Transverse colon (tissue), 4 donors: ENCODE measurements around the gene MYO5B. TPM values are rescaled to one million over a fixed set of nuclear protein-coding genes. Genes with fewer than 3 reads are reported as not detected.
"Not testable (repeated sequence)": the region's sequence is repeated elsewhere in the genome, so short reads cannot be mapped to it uniquely, and the experiment has no call there.

Source experiments
- DNase-seq: peaks from one replicate; pipeline ENCODE4 v3.0.0-alpha.2; 2019
- H3K27ac ChIP-seq, 4 donors: fragments of 200-600 bp; sonication (generic); 2 replicates each; pipeline ENCODE4 v1.5.1; 2016 to 2018; ENCODE audit warnings: inconsistent platforms in 4 of 4
- H3K27me3 ChIP-seq: fragments of 200-600 bp; sonication (generic); 2 replicates; pipeline ENCODE4 v1.5.1; 2017; ENCODE audit warnings: inconsistent platforms
- H3K36me3 ChIP-seq, 4 donors: fragments of 200-600 bp; sonication (generic); 2 replicates each; pipeline ENCODE4 v1.5.1; 2017 to 2019; ENCODE audit warnings: inconsistent platforms in 4 of 4
- H3K4me1 ChIP-seq, 4 donors: fragments of 200-600 bp; sonication (generic); 2 replicates each; pipeline ENCODE4 v1.5.1; 2017 to 2020; ENCODE audit warnings: inconsistent platforms in 4 of 4
- H3K4me3 ChIP-seq, 4 donors: fragments of 200-600 bp; sonication (generic); 1 replicate in 1 of 4; 2 replicates in 3 of 4; pipeline versions ENCODE4 v1.5.1 to v1.6.1; 2017 to 2019; ENCODE audit warnings: inconsistent platforms in 4 of 4
- H3K9me3 ChIP-seq, 2 donors: fragments of 200-600 bp; sonication (generic); 2 replicates each; pipeline ENCODE4 v1.5.1; 2017 to 2019; ENCODE audit warnings: inconsistent platforms in 2 of 2
- CTCF ChIP-seq, 5 experiments: fragments of 200-600 bp in 3 of 5; fragments of 450-650 bp in 2 of 5; sonication (generic) in 3 of 5; IDR thresholded peaks; 1 replicate in 2 of 5; 2 replicates in 3 of 5; pipeline ENCODE4 v1.5.1; 2016 to 2017; ENCODE audit warnings: antibody characterized with exemption in 5 of 5, inconsistent platforms in 3 of 5, mild to moderate bottlenecking in 2 of 5, moderate library complexity in 1 of 5
- EP300 ChIP-seq: sonication (generic); formaldehyde crosslinking; IDR thresholded peaks from one replicate; pipeline ENCODE4 v1.6.1; 2017; ENCODE audit warnings: antibody characterized with exemption, low read depth
- POLR2A ChIP-seq: fragments of 450-650 bp; IDR thresholded peaks from one replicate; pipeline ENCODE4 v1.6.1; 2016; ENCODE audit warnings: antibody characterized with exemption, mild to moderate bottlenecking, moderate library complexity
- POLR2AphosphoS5 ChIP-seq, 3 donors: sonication (generic); formaldehyde crosslinking; IDR thresholded peaks; one replicate each; pipeline ENCODE4 v1.6.1; 2016; ENCODE audit warnings: antibody characterized with exemption in 3 of 3
- WGBS, 2 donors: methylation state at CpG; one replicate each; pipeline ENCODE4 v1.1.5; 2018; ENCODE audit warnings: low coverage in 1 of 2; 5-methylcytosine and 5-hydroxymethylcytosine counted together
- in situ Hi-C, 4 donors: fragments of 200-750 bp; cut with MboI; loops; one replicate each; pipeline versions ENCODE4 v1.15.0 to v1.15.1; 2017; ENCODE audit warnings: low sequenced_read_pairs in 3 of 4, low pct_ligation_motif_present in 1 of 4, low pct_unique_long_range_greater_than_20kb in 1 of 4
- intact Hi-C: fragments of 100-400 bp; cut with DNase I; formaldehyde crosslinking; loops from one replicate; pipeline ENCODE4 v1.15.1; 2023; ENCODE audit warnings: low total_unique reads
- total RNA-seq, 4 donors: library from RNA; depleted of rRNA; stranded (reverse); fragments of >200 nt; gene quantifications; one replicate each; pipeline ENCODE4 v1.1.0, GENCODE V29; 2016

The MYO5B gene
- total RNA-seq, 4 donors from 2014 or later: 96.7 to 144 (median 114) TPM

- WGBS, 2 donors: 91 to 93% methylated on average over 7 of the region's 7 CpGs
- in situ Hi-C loops: no loop called here
- no peak overlapping the region for H3K27ac ChIP-seq
- TF ChIP-seq EP300: no peak
- TF ChIP-seq POLR2A: no peak
- no peak for TF ChIP-seq CTCF (IDR thresholded peaks at IDR 0.05)
- no peak for TF ChIP-seq POLR2AphosphoS5 (IDR thresholded peaks at IDR 0.05)
- H3K9me3 ChIP-seq: no peaks in the 10 kb centered on the region
- intact Hi-C loops: no loop called here
- H3K4me1 ChIP-seq: no peaks in the 10 kb centered on the region
- no peaks in the 10 kb centered on the region for H3K27me3 ChIP-seq
- peaks cover 0 to 50% (median 15%) of the 10 kb centered on the region in 4 donors for H3K36me3 ChIP-seq
- no peak for DNase-seq
- H3K4me3 ChIP-seq: no peak overlapping the region
These were observed 399.1 kb downstream of the MYO5B start for GRCh38 chr18:49795612-49796552.

GRCh38 chr18:49794743-49795142, 400.2 kb downstream of the MYO5B start:
- 82 to 98% methylated on average over 3 of the region's 3 CpGs for WGBS, 2 donors
- intact Hi-C loops (no loop called here), in situ Hi-C loops (no loop called here)
- peaks cover 0 to 58% (median 18%) of the 10 kb centered on the region in 4 donors for H3K36me3 ChIP-seq
- DNase-seq: no peak
- H3K27ac ChIP-seq: no peak overlapping the region
- no peak for TF ChIP-seq CTCF (IDR thresholded peaks at IDR 0.05)
- no peak for TF ChIP-seq POLR2A
- no peak for TF ChIP-seq POLR2AphosphoS5 (IDR thresholded peaks at IDR 0.05)
- no peak for TF ChIP-seq EP300
- no peaks in the 10 kb centered on the region for H3K4me1 ChIP-seq
- no peak overlapping the region for H3K4me3 ChIP-seq
- no peaks in the 10 kb centered on the region for H3K27me3 ChIP-seq
- no peaks in the 10 kb centered on the region for H3K9me3 ChIP-seq

- H3K9me3 ChIP-seq, in situ Hi-C loops, H3K27ac ChIP-seq, H3K4me1 ChIP-seq, H3K27me3 ChIP-seq, H3K4me3 ChIP-seq, DNase-seq: not testable (repeated sequence)
- 92 to 100% methylated on average over 2 to 8 of the region's 8 CpGs for WGBS, 2 donors
- H3K36me3 ChIP-seq: peaks cover 0 to 59% (median 12%) of the 10 kb centered on the region in 4 donors
- intact Hi-C loops: loop anchor here (10.0 kb wide), 1 partner anchor 235 kb away; no protein-coding TSS in a partner anchor
These were observed 405.3 kb downstream of the MYO5B start for GRCh38 chr18:49789560-49790134.

GRCh38 chr18:49788327-49788898, 406.5 kb downstream of the MYO5B start:
- 29 to 35% methylated on average over 3 to 5 of the region's 5 CpGs for WGBS, 2 donors
- Histone ChIP-seq H3K4me1 (peaks cover 0 to 8% (median 4%) of the 10 kb centered on the region in 4 donors), H3K9me3 (no peaks in the 10 kb centered on the region), H3K27ac (peak overlapping the region in 2 of 4 donors; percentile 13 to 34), H3K27me3 (no peaks in the 10 kb centered on the region), H3K4me3 (no peak overlapping the region), H3K36me3 (peaks cover 0 to 60% (median 15%) of the 10 kb centered on the region in 4 donors)
- TF ChIP-seq CTCF (IDR thresholded peaks at IDR 0.05): no peak
- TF ChIP-seq EP300: no peak
- no peak for TF ChIP-seq POLR2A
- no peak for TF ChIP-seq POLR2AphosphoS5 (IDR thresholded peaks at IDR 0.05)
- in situ Hi-C loops (no loop called here), intact Hi-C loops (loop anchor here (10.0 kb wide), 1 partner anchor 234 kb away; no protein-coding TSS in a partner anchor)
- no peak for DNase-seq
